ENCODE data around the gene CAPN2.

CAPN2 gene

DNA sequence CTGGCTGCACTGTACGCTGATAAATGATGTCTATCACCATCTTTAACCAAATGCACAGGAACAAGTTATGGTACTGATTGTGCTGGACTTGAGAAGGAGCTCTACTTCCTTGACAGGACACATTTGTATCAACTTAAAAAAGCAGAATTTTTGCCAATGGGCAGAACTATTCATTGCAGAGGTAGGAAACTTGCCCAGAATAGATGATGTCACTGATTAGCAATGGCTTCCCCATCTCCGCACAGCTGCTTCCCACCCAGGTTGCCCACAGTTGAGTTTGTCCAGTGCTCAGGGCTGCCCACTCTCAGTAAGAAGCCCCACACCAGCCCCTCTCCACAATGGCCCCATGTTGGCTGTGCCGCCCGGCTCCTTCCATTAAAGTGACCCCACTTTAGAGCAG, 33.4 kb downstream of the CAPN2 start (continued):
- TF ChIP-seq POU6F1 (CRISPR knock-in tag; IDR thresholded peaks at IDR 0.05; ENCODE audit: borderline replicate concordance, low read depth) = no peak
- no peak for TF ChIP-seq TCF4 (CRISPR knock-in tag; IDR thresholded peaks at IDR 0.05; ENCODE audit: borderline replicate concordance)

- ATAC-seq = peak; percentile 55
- TF ChIP-seq TCF4 (CRISPR knock-in tag; IDR thresholded peaks at IDR 0.05; ENCODE audit: borderline replicate concordance) (no peak), ESRRG (CRISPR knock-in tag; IDR thresholded peaks at IDR 0.05) (no peak), ISL1 (CRISPR knock-in tag; IDR thresholded peaks at IDR 0.05) (no peak), ZNF8 (CRISPR knock-in tag; IDR thresholded peaks at IDR 0.05) (no peak), ZNF565 (CRISPR knock-in tag; conservative IDR thresholded peaks at IDR 0.05; ENCODE audit: low read depth) (no peak), ZFP30 (CRISPR knock-in tag; IDR thresholded peaks at IDR 0.05) (no peak), PPARA (CRISPR knock-in tag; IDR thresholded peaks at IDR 0.05; ENCODE audit: borderline replicate concordance) (no peak), ZNF70 (CRISPR knock-in tag; IDR thresholded peaks at IDR 0.05) (no peak)
- TF ChIP-seq, protein P1, sequence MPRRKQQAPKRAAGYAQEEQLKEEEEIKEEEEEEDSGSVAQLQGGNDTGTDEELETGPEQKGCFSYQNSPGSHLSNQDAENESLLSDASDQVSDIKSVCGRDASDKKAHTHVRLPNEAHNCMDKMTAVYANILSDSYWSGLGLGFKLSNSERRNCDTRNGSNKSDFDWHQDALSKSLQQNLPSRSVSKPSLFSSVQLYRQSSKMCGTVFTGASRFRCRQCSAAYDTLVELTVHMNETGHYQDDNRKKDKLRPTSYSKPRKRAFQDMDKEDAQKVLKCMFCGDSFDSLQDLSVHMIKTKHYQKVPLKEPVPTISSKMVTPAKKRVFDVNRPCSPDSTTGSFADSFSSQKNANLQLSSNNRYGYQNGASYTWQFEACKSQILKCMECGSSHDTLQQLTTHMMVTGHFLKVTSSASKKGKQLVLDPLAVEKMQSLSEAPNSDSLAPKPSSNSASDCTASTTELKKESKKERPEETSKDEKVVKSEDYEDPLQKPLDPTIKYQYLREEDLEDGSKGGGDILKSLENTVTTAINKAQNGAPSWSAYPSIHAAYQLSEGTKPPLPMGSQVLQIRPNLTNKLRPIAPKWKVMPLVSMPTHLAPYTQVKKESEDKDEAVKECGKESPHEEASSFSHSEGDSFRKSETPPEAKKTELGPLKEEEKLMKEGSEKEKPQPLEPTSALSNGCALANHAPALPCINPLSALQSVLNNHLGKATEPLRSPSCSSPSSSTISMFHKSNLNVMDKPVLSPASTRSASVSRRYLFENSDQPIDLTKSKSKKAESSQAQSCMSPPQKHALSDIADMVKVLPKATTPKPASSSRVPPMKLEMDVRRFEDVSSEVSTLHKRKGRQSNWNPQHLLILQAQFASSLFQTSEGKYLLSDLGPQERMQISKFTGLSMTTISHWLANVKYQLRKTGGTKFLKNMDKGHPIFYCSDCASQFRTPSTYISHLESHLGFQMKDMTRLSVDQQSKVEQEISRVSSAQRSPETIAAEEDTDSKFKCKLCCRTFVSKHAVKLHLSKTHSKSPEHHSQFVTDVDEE (CRISPR knock-in tag; IDR thresholded peaks at IDR 0.05) = no peak
- TF ChIP-seq, protein P2, sequence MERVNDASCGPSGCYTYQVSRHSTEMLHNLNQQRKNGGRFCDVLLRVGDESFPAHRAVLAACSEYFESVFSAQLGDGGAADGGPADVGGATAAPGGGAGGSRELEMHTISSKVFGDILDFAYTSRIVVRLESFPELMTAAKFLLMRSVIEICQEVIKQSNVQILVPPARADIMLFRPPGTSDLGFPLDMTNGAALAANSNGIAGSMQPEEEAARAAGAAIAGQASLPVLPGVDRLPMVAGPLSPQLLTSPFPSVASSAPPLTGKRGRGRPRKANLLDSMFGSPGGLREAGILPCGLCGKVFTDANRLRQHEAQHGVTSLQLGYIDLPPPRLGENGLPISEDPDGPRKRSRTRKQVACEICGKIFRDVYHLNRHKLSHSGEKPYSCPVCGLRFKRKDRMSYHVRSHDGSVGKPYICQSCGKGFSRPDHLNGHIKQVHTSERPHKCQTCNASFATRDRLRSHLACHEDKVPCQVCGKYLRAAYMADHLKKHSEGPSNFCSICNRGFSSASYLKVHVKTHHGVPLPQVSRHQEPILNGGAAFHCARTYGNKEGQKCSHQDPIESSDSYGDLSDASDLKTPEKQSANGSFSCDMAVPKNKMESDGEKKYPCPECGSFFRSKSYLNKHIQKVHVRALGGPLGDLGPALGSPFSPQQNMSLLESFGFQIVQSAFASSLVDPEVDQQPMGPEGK (CRISPR knock-in tag; IDR thresholded peaks at IDR 0.05; ENCODE audit: borderline replicate concordance) = no peak
Observed at GRCh38 chr1:223747838-223748335, 35.5 kb downstream of the CAPN2 start.

DNA sequence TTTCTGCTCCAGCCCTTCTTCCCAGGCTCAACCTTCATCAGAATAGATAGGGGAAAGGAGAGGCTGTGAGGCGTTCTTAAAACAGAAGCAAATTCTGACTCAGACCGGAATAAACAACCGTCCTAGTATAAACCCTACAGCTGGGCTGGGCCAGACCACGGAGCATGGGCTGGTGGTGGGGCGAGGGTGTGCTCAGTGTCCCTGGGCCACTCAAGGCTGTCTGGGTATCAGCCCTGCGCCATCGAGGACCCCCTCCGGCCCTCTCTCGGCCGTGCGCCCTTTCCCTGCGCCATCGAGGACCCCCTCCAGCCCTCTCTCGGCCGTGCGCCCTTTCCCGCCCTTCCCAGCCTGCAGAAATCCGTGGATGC, 36.0 kb downstream of the CAPN2 start:
- peak; percentile 65 for ATAC-seq
- TF ChIP-seq OSR1 (CRISPR knock-in tag; IDR thresholded peaks at IDR 0.05) = no peak
- TF ChIP-seq SNAI2 (CRISPR knock-in tag; IDR thresholded peaks at IDR 0.05) = no peak
- TF ChIP-seq POU6F1 (CRISPR knock-in tag; IDR thresholded peaks at IDR 0.05; ENCODE audit: borderline replicate concordance, low read depth) = no peak

DNA sequence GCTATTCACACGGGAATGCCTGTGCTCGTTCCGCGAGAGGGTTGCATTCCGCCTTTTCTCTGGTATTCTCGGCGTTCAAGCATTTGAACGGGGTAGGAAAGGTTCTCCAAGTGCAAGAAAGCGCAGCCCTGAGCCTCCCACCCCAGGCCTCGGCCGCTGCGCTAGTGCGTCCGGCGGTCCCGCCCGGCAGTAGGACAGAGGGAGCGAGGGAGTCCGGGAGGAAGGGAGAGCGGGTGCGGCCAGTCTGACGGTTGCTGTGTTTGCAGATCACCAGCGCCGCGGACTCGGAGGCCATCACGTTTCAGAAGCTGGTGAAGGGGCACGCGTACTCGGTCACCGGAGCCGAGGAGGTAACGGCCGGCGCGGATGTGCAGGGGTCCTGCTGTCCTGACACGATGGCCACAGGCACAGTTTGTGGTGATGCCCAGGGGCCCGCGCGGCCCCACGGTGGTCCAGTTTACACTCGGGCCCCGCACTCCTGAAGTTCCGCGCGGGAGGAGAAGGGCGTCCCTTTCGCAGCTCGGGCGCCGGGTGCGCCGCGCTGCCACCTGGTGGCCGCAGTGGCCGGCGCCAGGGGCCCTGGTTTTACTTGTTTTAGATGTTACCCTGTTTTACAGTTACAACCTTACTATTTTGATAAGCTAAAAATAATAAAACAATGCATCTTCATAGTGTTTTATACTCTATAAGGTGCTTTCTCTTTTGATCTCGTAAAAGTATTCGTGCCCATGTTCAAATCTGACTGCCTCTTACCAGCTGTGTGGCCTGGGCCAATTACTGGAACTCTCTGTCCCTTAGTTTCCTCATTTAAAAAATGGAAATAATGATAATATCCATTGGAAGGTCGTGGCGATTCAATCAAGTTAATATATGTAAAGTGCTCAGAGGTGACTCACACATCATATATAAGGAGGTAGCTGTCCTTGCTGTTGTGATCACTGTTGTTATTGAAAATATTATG, 36.7 kb downstream of the CAPN2 start:
- peak; percentile 83 for ATAC-seq
- TF ChIP-seq OSR1 (CRISPR knock-in tag; IDR thresholded peaks at IDR 0.05) (no peak), ARNTL (CRISPR knock-in tag; IDR thresholded peaks at IDR 0.05; ENCODE audit: borderline replicate concordance, low read depth) (no peak), ZC3H10 (CRISPR knock-in tag; IDR thresholded peaks at IDR 0.05) (peak; percentile 24; the same call in 1 of the 2 replicates), PPARA (CRISPR knock-in tag; IDR thresholded peaks at IDR 0.05; ENCODE audit: borderline replicate concordance) (no peak), RARB (CRISPR knock-in tag; IDR thresholded peaks at IDR 0.05) (no peak), ESRRG (CRISPR knock-in tag; IDR thresholded peaks at IDR 0.05) (no peak), SNAI2 (CRISPR knock-in tag; IDR thresholded peaks at IDR 0.05) (no peak)
- TF ChIP-seq, protein P3, sequence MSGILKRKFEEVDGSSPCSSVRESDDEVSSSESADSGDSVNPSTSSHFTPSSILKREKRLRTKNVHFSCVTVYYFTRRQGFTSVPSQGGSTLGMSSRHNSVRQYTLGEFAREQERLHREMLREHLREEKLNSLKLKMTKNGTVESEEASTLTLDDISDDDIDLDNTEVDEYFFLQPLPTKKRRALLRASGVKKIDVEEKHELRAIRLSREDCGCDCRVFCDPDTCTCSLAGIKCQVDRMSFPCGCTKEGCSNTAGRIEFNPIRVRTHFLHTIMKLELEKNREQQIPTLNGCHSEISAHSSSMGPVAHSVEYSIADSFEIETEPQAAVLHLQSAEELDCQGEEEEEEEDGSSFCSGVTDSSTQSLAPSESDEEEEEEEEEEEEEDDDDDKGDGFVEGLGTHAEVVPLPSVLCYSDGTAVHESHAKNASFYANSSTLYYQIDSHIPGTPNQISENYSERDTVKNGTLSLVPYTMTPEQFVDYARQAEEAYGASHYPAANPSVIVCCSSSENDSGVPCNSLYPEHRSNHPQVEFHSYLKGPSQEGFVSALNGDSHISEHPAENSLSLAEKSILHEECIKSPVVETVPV (CRISPR knock-in tag; IDR thresholded peaks at IDR 0.05) = no peak

All from SK-N-SH treated with all-trans-retinoic acid at 6 μM for 48 hours (cell line).